HG03064 (cell line): ENCODE measurements around the gene EEFSEC.

Experiments
- ATAC-seq: cut with Tn5 transposase; IDR thresholded peaks from one replicate; pipeline ENCODE4 v1.9.1; 2021; ENCODE audit warnings: low read depth; ENCODE audit not compliant: unreplicated experiment

Gene EEFSEC

GRCh38 chr3:128400671-128401070 is 247.4 kb downstream of the EEFSEC start:
- no peak for ATAC-seq

- no peak for ATAC-seq
Measured at GRCh38 chr3:128402319-128402718, 249.0 kb downstream of the EEFSEC start.

- ATAC-seq = no peak
Measured at GRCh38 chr3:128402998-128403397, 249.7 kb downstream of the EEFSEC start.

GRCh38 chr3:128404276-128405068 is 251.2 kb downstream of the EEFSEC start:
- no peak for ATAC-seq

- ATAC-seq = no peak
Measured at GRCh38 chr3:128405554-128406277, 252.4 kb downstream of the EEFSEC start.

- no peak for ATAC-seq
Measured at GRCh38 chr3:128407247-128407646, 254.0 kb downstream of the EEFSEC start.

- no peak for ATAC-seq
Measured at GRCh38 chr3:128408012-128408692, 254.9 kb downstream of the EEFSEC start.

- no peak for ATAC-seq
Measured at GRCh38 chr3:128408693-128409623, 255.7 kb downstream of the EEFSEC start.

GRCh38 chr3:128409624-128410581 is 256.6 kb downstream of the EEFSEC start:
- no peak for ATAC-seq

GRCh38 chr3:128410669-128411573 is 257.6 kb downstream of the EEFSEC start:
- no peak for ATAC-seq

- no peak for ATAC-seq
Measured at GRCh38 chr3:128411574-128412064, 258.3 kb downstream of the EEFSEC start.

- no peak for ATAC-seq
Measured at GRCh38 chr3:128412180-128413002, 259.1 kb downstream of the EEFSEC start.

GRCh38 chr3:128413003-128413370 is 259.7 kb downstream of the EEFSEC start:
- ATAC-seq = no peak

GRCh38 chr3:128413413-128414205 is 260.3 kb downstream of the EEFSEC start:
- ATAC-seq = no peak

- no peak for ATAC-seq
Measured at GRCh38 chr3:128415200-128415772, 262.0 kb downstream of the EEFSEC start.
